Loucy (cell line): ENCODE measurements around the gene ACIN1.

Source experiments
- CTCF ChIP-seq: fragments of 200-600 bp; sonication (generic); conservative IDR thresholded peaks from 2 replicates; pipeline ENCODE4 v1.5.1; 2014; ENCODE audit warnings: mild to moderate bottlenecking, antibody characterized with exemption, low read length
- EZH2phosphoT487 ChIP-seq: fragments of 200-600 bp; IDR thresholded peaks from 2 replicates; pipeline ENCODE4 v1.6.1; 2018; ENCODE audit warnings: antibody characterized with exemption, mild to moderate bottlenecking, moderate library complexity, borderline replicate concordance

DNA sequence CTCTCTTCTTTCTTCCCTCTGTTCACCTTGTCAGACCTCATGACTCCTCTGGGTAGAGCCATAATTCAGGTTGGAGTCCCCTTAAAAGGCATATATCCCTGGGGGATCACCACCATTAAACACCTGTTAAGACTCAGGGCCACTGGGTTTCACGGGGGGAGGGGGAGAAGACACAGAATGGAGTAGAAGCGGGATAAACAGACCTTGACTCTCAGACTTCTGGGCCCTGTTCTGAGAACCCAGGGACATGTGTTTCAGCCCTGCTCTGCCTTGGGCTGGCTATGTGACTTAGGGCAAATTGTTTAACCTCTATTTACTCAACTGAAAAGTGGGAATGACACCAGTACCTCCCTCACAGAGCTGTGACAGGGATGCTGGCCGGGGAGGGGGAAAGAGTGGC lies 42.3 kb downstream of the ACIN1 start:
- TF ChIP-seq CTCF (no peak), EZH2phosphoT487 (no peak)
